Measurements from ENCODE around the gene POMC.

Gene POMC

DNA sequence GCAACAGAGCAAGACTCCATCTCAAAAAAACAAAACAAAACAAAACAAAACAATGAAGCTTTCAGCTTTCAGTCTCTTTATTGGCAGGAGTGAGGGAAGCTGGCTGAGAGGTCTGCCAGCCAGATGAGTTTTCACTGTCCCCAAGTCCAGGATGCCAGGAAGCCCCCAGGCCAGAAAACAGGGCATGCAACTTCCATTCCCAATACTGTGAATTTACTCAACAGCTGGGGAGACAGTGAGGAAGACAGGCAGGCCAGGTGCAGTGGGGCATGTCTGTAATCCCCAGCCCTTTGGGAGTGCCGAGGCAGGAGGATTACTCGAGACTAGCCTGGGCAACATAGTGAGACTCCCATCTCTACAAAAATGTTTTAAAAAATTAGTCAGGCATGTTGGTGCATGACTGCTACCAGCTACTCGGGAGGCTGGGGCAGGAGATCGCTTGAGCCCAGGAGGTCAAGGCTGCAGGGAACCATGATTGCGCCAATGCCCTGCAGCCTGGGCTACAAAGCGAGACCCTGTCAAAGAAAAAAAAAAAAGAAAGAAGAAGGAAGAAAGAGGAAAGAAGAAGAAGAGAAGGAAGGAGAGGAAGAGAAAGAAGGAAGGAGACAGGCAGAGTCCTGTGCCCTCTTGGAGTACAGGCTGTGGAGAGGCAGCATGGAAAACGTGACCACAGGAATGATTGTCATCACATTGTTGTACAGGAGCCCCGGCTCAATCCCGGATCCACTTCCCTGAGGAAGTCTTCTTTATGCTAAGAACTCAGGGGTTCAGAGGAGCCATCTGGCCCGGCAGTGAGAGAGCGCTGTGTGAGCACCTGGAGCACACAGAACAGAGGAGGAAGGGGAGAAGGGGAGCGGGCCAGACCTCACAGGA, 29.2 kb upstream of the POMC start:
- no peak overlapping the region for H3K4me3 ChIP-seq (ENCODE audit: control insufficient read depth, low read depth, low read length)
- no peak for DNase-seq (ENCODE audit: low read depth)

GRCh38 chr2:25194576-25195122, 26.3 kb upstream of the POMC start:
- TF ChIP-seq, protein P1, sequence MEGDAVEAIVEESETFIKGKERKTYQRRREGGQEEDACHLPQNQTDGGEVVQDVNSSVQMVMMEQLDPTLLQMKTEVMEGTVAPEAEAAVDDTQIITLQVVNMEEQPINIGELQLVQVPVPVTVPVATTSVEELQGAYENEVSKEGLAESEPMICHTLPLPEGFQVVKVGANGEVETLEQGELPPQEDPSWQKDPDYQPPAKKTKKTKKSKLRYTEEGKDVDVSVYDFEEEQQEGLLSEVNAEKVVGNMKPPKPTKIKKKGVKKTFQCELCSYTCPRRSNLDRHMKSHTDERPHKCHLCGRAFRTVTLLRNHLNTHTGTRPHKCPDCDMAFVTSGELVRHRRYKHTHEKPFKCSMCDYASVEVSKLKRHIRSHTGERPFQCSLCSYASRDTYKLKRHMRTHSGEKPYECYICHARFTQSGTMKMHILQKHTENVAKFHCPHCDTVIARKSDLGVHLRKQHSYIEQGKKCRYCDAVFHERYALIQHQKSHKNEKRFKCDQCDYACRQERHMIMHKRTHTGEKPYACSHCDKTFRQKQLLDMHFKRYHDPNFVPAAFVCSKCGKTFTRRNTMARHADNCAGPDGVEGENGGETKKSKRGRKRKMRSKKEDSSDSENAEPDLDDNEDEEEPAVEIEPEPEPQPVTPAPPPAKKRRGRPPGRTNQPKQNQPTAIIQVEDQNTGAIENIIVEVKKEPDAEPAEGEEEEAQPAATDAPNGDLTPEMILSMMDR (conservative IDR thresholded peaks at IDR 0.05; ENCODE audit: control insufficient read depth, insufficient read depth, low read depth, low read length): no peak
- no peak for DNase-seq (ENCODE audit: low read depth)
- no peak overlapping the region for H3K4me3 ChIP-seq (ENCODE audit: control insufficient read depth, low read depth, low read length)

More for the DNA sequence above, 29.2 kb upstream of the POMC start:
- TF ChIP-seq, protein P1 (conservative IDR thresholded peaks at IDR 0.05; ENCODE audit: control insufficient read depth, insufficient read depth, low read depth, low read length): no peak

DNA sequence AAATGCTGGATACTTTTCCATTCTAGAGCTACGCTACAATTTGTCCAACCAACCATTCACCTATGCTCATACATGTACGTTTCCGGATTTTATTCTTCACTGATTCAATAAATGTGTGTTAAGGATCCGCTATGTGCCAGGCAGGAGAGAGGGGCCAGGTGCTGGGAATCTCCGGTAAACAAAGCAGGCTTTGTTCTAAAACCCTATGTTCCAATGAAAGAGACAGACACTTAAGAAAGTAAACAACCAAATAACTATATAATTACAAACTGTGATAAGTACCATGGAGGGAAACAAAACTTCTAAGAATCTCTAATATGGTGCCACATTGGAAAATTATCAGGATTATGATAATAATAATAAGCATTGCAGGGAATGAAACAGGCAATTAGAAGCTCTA, 22.2 kb upstream of the POMC start:
- TF ChIP-seq, protein P1 (conservative IDR thresholded peaks at IDR 0.05; ENCODE audit: control insufficient read depth, insufficient read depth, low read depth, low read length): no peak
- no peak for DNase-seq (ENCODE audit: low read depth)
- H3K4me3 ChIP-seq (ENCODE audit: control insufficient read depth, low read depth, low read length): no peak overlapping the region

- no peak for DNase-seq (ENCODE audit: low read depth)
- TF ChIP-seq, protein P1 (conservative IDR thresholded peaks at IDR 0.05; ENCODE audit: control insufficient read depth, insufficient read depth, low read depth, low read length): no peak
- H3K4me3 ChIP-seq (ENCODE audit: control insufficient read depth, low read depth, low read length): no peak overlapping the region
Observed at GRCh38 chr2:25188405-25188804, 20.0 kb upstream of the POMC start.

GRCh38 chr2:25187729-25188350, 19.5 kb upstream of the POMC start:
- no peak overlapping the region for H3K4me3 ChIP-seq (ENCODE audit: control insufficient read depth, low read depth, low read length)
- TF ChIP-seq, protein P1 (conservative IDR thresholded peaks at IDR 0.05; ENCODE audit: control insufficient read depth, insufficient read depth, low read depth, low read length): no peak
- no peak for DNase-seq (ENCODE audit: low read depth)

DNA sequence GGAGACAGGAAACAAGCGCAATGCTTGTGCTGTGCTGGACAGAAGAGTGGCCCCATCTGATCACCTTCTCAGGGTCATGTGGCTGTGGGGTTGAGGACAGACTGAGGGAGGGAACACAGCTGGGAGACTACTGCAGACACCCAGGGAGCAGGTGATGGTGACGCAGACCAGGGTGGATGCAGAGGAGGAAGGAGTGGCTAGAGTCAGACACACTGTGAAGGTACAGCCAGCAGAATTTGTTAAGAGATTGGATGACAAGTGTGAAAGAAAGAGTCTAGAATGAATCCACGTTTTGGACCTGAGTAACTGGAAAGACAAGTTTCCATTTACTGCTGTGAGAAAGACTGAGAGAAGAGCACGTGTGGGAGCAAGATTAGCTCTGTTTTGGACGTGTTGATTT, 15.9 kb upstream of the POMC start:
- TF ChIP-seq, protein P1 (conservative IDR thresholded peaks at IDR 0.05; ENCODE audit: control insufficient read depth, insufficient read depth, low read depth, low read length): no peak
- no peak overlapping the region for H3K4me3 ChIP-seq (ENCODE audit: control insufficient read depth, low read depth, low read length)
- DNase-seq (ENCODE audit: low read depth): no peak

All from fibroblast of mammary gland (primary cell).